ENCODE results near the gene UBAC1.

Gene UBAC1

GRCh38 chr9:135961277-135961715, at the start of gene UBAC1:
Gene UBAC1 (minus strand): TSS chr9:135961373. CDS start chr9:135961162, 211 bp downstream.
- peak; percentile 95 for DNase-seq

GRCh38 chr9:136010615-136011361, 49.6 kb upstream of the UBAC1 start:
- DNase-seq: no peak

- no peak for DNase-seq
Observed at GRCh38 chr9:136010176-136010575, 49.0 kb upstream of the UBAC1 start.

GRCh38 chr9:136009516-136009915, 48.3 kb upstream of the UBAC1 start:
- DNase-seq: no peak

- DNase-seq: no peak
Observed at GRCh38 chr9:136008693-136008997, 47.5 kb upstream of the UBAC1 start.

- no peak for DNase-seq
Observed at GRCh38 chr9:136007934-136008692, 46.9 kb upstream of the UBAC1 start.

- no peak for DNase-seq
Observed at GRCh38 chr9:136007276-136007933, 46.2 kb upstream of the UBAC1 start.

- no peak for DNase-seq
Observed at GRCh38 chr9:136006169-136006568, 45.0 kb upstream of the UBAC1 start.

- DNase-seq: no peak
Observed at GRCh38 chr9:136004712-136005111, 43.5 kb upstream of the UBAC1 start.

- no peak for DNase-seq
Observed at GRCh38 chr9:136004219-136004618, 43.0 kb upstream of the UBAC1 start.

GRCh38 chr9:136003411-136004218, 42.4 kb upstream of the UBAC1 start:
- no peak for DNase-seq

- DNase-seq: no peak
Observed at GRCh38 chr9:136002881-136003280, 41.7 kb upstream of the UBAC1 start.

GRCh38 chr9:136002215-136002614, 41.0 kb upstream of the UBAC1 start:
- no peak for DNase-seq

- DNase-seq: no peak
Observed at GRCh38 chr9:136001231-136001630, 40.1 kb upstream of the UBAC1 start.

- no peak for DNase-seq
Observed at GRCh38 chr9:135998410-135999071, 37.4 kb upstream of the UBAC1 start.

- DNase-seq: no peak
Observed at GRCh38 chr9:135998016-135998380, 36.8 kb upstream of the UBAC1 start.

GRCh38 chr9:135997090-135998015, 36.2 kb upstream of the UBAC1 start:
- DNase-seq: no peak

GRCh38 chr9:135995816-135996215, 34.6 kb upstream of the UBAC1 start:
- DNase-seq: no peak

GRCh38 chr9:135994501-135995192, 33.5 kb upstream of the UBAC1 start:
- DNase-seq: no peak

GRCh38 chr9:135993765-135994500, 32.8 kb upstream of the UBAC1 start:
- no peak for DNase-seq

All from activated CD4-positive, CD25-positive, alpha-beta regulatory T cell treated with anti-CD3 and anti-CD28 coated beads, Interleukin-2, amount 50 U/mL, for 72 hours (primary cell).